ENCODE results near the gene ANTXR1.

DNA sequence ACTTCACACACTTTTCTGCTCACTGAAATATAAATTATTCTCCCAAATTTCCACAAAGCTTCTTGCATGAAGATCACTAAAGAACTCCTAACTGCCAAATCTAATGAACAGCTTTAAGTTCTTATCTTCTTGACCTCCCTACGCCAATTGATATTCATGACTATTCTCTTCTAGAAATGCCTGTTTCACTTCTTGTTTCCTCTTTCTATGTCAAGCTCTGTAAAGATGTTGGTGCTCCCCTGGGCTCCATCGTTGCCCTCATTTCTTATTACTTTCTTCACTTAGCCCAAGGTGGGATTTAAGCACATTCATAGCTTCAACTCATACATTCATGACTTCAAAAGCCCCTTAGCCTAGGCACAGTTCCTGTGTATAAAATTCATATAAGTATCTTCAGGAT lies 9.2 kb upstream of the ANTXR1 start:
- TF ChIP-seq, protein P1, sequence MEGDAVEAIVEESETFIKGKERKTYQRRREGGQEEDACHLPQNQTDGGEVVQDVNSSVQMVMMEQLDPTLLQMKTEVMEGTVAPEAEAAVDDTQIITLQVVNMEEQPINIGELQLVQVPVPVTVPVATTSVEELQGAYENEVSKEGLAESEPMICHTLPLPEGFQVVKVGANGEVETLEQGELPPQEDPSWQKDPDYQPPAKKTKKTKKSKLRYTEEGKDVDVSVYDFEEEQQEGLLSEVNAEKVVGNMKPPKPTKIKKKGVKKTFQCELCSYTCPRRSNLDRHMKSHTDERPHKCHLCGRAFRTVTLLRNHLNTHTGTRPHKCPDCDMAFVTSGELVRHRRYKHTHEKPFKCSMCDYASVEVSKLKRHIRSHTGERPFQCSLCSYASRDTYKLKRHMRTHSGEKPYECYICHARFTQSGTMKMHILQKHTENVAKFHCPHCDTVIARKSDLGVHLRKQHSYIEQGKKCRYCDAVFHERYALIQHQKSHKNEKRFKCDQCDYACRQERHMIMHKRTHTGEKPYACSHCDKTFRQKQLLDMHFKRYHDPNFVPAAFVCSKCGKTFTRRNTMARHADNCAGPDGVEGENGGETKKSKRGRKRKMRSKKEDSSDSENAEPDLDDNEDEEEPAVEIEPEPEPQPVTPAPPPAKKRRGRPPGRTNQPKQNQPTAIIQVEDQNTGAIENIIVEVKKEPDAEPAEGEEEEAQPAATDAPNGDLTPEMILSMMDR (IDR thresholded peaks at IDR 0.05), result no peak
- no peak for TF ChIP-seq POLR2AphosphoS5 (IDR thresholded peaks at IDR 0.05)
- TF ChIP-seq POLR2A (IDR thresholded peaks at IDR 0.05), result no peak
- TF ChIP-seq EP300 (IDR thresholded peaks at IDR 0.05), result no peak
